HG02938 (cell line): Measurements from ENCODE around the gene CACNA2D4.

Experiments used
- ATAC-seq: cut with Tn5 transposase; IDR thresholded peaks from one replicate; pipeline ENCODE4 v1.9.1; 2021; ENCODE audit warnings: mild to moderate bottlenecking, moderate library complexity; ENCODE audit not compliant: unreplicated experiment

Gene CACNA2D4

GRCh38 chr12:1806301-1807086 lies 112.0 kb downstream of the CACNA2D4 start:
- ATAC-seq = no peak

- no peak for ATAC-seq
Measured at GRCh38 chr12:1805441-1806081, 112.9 kb downstream of the CACNA2D4 start.

GRCh38 chr12:1804545-1805332 lies 113.7 kb downstream of the CACNA2D4 start:
- ATAC-seq = peak; percentile 67

GRCh38 chr12:1803736-1804135 lies 114.7 kb downstream of the CACNA2D4 start:
- ATAC-seq = no peak

- no peak for ATAC-seq
Measured at GRCh38 chr12:1801303-1801975, 117.0 kb downstream of the CACNA2D4 start.

- ATAC-seq = peak; percentile 34
Measured at GRCh38 chr12:1800401-1801302, 117.8 kb downstream of the CACNA2D4 start.

- ATAC-seq = no peak
Measured at GRCh38 chr12:1799882-1800400, 118.5 kb downstream of the CACNA2D4 start.

GRCh38 chr12:1799051-1799881 lies 119.2 kb downstream of the CACNA2D4 start:
- ATAC-seq = no peak

GRCh38 chr12:1798641-1799020 lies 119.8 kb downstream of the CACNA2D4 start:
- no peak for ATAC-seq

GRCh38 chr12:1797991-1798640 lies 120.3 kb downstream of the CACNA2D4 start:
- no peak for ATAC-seq

GRCh38 chr12:1797011-1797901 lies 121.2 kb downstream of the CACNA2D4 start:
- ATAC-seq = no peak

GRCh38 chr12:1796515-1797010 lies 121.9 kb downstream of the CACNA2D4 start:
- no peak for ATAC-seq

GRCh38 chr12:1795785-1796514 lies 122.5 kb downstream of the CACNA2D4 start:
- peak; percentile 76 for ATAC-seq

- ATAC-seq = no peak
Measured at GRCh38 chr12:1795221-1795784, 123.1 kb downstream of the CACNA2D4 start.

GRCh38 chr12:1794440-1795090 lies 123.9 kb downstream of the CACNA2D4 start:
- ATAC-seq = no peak
